Coronary artery (tissue), 2 donors: ENCODE results near the gene LARP4B.

Source experiments
- DNase-seq: peaks from one replicate; pipeline ENCODE4 v3.0.0-alpha.2; 2017; ENCODE audit warnings: low spot score
- H3K27ac ChIP-seq, 2 donors: fragments of 200-600 bp; sonication (generic); one replicate each; pipeline ENCODE4 v1.5.1; 2016 to 2019
- H3K4me3 ChIP-seq: fragments of 200-600 bp; sonication (generic); 2 replicates; pipeline ENCODE4 v1.5.1; 2016; ENCODE audit warnings: mild to moderate bottlenecking, moderate library complexity
- TF ChIP-seq, protein P1 (sequence below): fragments of 200-600 bp; sonication (generic); IDR thresholded peaks from one replicate; pipeline ENCODE4 v1.5.1; 2019; ENCODE audit warnings: antibody characterized with exemption

LARP4B gene

GRCh38 chr10:869171-869570, 62.3 kb downstream of the LARP4B start:
- Histone ChIP-seq H3K4me3 (no peak overlapping the region), H3K27ac (no peak overlapping the region)
- TF ChIP-seq, protein P1, sequence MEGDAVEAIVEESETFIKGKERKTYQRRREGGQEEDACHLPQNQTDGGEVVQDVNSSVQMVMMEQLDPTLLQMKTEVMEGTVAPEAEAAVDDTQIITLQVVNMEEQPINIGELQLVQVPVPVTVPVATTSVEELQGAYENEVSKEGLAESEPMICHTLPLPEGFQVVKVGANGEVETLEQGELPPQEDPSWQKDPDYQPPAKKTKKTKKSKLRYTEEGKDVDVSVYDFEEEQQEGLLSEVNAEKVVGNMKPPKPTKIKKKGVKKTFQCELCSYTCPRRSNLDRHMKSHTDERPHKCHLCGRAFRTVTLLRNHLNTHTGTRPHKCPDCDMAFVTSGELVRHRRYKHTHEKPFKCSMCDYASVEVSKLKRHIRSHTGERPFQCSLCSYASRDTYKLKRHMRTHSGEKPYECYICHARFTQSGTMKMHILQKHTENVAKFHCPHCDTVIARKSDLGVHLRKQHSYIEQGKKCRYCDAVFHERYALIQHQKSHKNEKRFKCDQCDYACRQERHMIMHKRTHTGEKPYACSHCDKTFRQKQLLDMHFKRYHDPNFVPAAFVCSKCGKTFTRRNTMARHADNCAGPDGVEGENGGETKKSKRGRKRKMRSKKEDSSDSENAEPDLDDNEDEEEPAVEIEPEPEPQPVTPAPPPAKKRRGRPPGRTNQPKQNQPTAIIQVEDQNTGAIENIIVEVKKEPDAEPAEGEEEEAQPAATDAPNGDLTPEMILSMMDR: no peak
- no peak for DNase-seq

DNA sequence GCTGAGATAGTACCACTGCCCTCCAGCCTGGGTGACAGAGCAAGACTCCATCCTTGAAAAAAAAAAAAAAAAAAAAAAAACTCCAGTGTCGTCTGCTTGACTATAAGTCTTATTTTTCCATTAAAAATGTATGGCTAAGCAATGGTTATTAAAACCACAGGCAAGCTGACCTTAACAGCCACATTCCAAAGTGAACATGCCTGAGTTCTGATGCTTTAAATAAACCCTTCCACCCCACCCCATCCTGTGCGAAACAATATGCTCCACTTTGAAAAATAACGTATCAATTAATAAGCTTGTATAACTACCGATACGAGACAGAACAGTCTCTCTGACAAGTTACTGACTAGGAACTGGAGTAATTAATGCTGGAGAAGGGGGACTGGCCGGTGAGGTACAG, 63.7 kb downstream of the LARP4B start:
- H3K27ac ChIP-seq: no peak overlapping the region
- TF ChIP-seq, protein P1: no peak
- no peak overlapping the region for H3K4me3 ChIP-seq
- DNase-seq: no peak

GRCh38 chr10:866577-866941, 64.9 kb downstream of the LARP4B start:
- no peak for DNase-seq
- no peak overlapping the region for H3K27ac ChIP-seq
- TF ChIP-seq, protein P1: no peak
- no peak overlapping the region for H3K4me3 ChIP-seq

DNA sequence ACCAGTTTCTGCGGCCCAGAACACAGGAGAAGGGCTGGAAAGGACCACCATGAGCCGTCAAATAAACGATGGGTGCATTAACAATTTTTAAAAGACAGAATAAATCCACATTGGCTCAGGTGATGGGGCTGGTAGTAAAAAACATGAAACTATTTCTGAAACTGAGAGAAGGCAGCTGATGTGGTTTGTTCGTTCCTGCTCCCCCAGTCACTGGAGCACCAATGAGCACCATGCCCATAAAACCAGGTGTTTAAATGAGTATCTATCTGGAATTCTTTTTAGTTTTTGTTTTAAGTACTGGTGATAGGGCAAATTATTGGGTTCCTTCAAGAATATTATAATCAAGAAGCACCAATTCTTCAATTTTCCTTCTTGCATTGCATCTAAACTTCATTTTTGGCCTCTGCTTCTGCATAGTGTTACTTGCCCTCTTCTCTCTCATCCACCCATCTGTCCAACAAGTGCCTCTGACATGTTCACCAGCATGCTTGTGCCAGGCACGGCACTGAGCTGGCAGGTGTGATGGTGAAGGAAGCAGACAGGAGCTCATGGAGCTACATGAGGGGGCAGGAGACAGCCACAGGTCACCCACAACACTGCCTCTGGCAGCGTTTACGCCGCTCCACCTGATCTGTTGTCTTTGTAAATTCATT, 65.5 kb downstream of the LARP4B start:
- H3K27ac ChIP-seq: no peak overlapping the region

DNA sequence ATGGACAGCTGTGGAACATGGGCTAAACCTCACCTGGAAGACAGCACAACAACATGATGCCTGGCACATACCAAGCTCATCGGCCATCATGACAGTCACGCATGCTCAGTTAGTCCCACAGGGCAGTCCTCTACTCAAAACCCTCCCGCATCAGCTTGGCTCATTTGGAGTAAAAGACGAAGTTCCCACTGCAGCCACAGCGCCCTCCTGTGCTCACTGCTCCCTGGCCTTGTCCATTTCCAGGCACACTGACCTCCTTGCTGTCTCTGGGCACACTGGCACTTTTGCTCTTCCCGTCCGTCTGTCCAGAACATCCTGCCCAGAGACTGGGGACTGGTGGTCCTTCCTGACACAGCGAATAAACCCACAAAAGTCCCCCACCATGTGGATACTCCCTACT, 66.2 kb downstream of the LARP4B start:
- no peak overlapping the region for H3K27ac ChIP-seq
- no peak overlapping the region for H3K4me3 ChIP-seq
- TF ChIP-seq, protein P1: no peak
- no peak for DNase-seq

More for the DNA sequence above, 65.5 kb downstream of the LARP4B start:
- no peak overlapping the region for H3K4me3 ChIP-seq
- TF ChIP-seq, protein P1: no peak
- no peak for DNase-seq

DNA sequence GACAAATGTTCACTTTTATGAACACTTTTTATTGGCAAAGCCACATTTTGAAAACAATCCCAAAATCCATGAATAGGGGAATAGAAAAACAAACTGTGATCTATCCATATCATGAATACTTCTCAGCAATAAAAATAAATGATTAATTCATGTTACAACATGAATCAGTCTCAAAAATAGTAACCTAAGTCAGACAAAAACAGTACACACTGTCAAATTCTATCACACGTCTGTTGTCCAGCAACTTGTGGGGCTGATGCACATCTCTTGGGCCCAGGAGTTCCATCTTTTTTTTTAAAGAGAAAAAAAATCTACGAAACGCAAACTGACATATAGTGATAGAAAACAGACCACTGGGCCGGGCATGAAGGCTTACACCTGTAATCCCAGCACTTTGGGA, 71.0 kb downstream of the LARP4B start:
- no peak for DNase-seq
- no peak overlapping the region for H3K4me3 ChIP-seq
- H3K27ac ChIP-seq: no peak overlapping the region
- TF ChIP-seq, protein P1: no peak

DNA sequence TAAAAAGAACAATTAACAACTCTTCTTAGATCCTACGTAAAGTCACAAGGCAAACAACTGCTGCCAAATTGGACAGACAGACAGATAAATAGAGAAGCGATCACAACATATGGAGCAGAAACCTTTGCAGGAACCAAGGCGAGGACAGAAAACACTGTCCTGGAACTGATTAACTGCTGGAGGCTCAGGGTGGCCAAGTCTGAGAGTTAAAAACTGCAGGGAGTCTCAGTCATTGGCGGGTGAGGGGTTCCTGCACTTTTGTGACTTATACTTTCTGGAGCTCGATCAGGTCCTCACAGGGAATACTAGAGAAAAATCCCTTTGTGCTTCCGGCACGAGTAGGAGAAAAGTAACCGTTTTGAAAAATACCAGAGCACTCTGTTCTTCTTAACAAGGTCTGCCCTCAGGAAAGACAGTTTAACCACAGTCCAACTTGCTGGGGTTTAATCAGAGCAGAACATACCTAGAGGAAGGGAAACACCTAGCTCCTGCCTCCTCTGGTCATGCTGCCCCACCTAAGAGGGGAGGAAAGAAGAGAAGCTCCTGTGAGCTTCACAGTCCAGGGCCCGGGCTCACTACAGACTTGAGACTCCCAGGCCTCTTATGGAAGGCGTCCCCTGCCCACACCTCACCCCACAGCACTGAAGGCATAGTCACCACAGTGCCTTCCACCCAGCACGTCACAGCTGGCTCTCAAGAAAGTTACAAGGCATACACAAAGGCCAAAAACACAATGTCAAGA, 74.9 kb downstream of the LARP4B start:
- no peak for DNase-seq
- TF ChIP-seq, protein P1: no peak
- H3K4me3 ChIP-seq: no peak overlapping the region
- no peak overlapping the region for H3K27ac ChIP-seq
